ENCODE data around the gene CNDP2. TPM values are rescaled to one million over a fixed set of nuclear protein-coding genes. Genes with fewer than 3 reads are reported as not detected.

CNDP2 gene
- total and polyA plus RNA-seq, 2 of the 13 experiments (the other 11 are each of a cell fraction or from before 2014, with no cell fraction given): 64.7 to 80.8 TPM

DNA sequence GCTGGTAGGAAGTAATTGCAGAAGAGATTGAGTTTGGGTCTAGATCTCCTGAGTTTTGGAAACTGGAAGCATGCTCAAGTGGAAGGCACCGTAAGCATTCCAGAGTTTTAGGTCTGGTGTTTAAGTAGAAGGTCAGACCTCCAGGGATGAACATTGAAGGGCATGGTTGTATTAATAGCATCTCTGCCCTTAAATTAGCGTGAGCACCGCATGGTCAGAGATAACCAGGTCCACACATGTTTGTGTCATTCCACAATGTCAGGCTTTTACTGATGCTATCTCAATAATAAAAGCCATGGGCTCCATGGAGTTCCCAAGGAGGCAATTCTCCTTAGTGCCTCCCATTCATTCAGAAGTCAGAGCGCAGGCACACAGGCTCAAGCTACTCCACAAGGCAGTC, 73.2 kb downstream of the CNDP2 start:
- TF ChIP-seq CENPBD1 (CRISPR knock-in tag; IDR thresholded peaks at IDR 0.05; ENCODE audit: borderline replicate concordance, low read depth): no peak
- no peak for TF ChIP-seq ZNF263 (CRISPR knock-in tag; IDR thresholded peaks at IDR 0.05)
- ChIA-PET POLR2A (no interaction called here), CTCF (ENCODE audit: low intra/inter-chr PET ratio, low total read pairs) (no interaction called here)
- Histone ChIP-seq H3K27ac (ENCODE audit: extremely low read length, insufficient read depth, low read length) (no peak overlapping the region), H3K79me2 (ENCODE audit: insufficient read depth, low read length) (no peaks in the 10 kb centered on the region), H3K36me3 (replicated peaks in 1 of 2; ENCODE audit: control insufficient read depth in 1 of 2, insufficient read depth in 2 of 2, low read length in 2 of 2) (no peaks in the 10 kb centered on the region), H3K4me2 (ENCODE audit: low read depth, low read length) (no peak overlapping the region), H2AFZ (ENCODE audit: low read length) (no peak overlapping the region), H3K9me3 (ENCODE audit: low read length) (peaks cover 11% of the 10 kb centered on the region), H3K9ac (ENCODE audit: insufficient read depth, low read depth, low read length) (no peak overlapping the region), H3K4me1 (ENCODE audit: insufficient read depth, low read length) (peaks cover 5% of the 10 kb centered on the region; the same call in 1 of the 2 replicates), H3K27me3 (ENCODE audit: control insufficient read depth in 1 of 2, insufficient read depth in 2 of 2, low read length in 2 of 2) (peaks cover 0 to 9% of the 10 kb centered on the region in 2 experiments; a peak in 1 of 5 replicates), H4K20me1 (ENCODE audit: insufficient read depth, low read length) (no peaks in the 10 kb centered on the region), H3K4me3 (replicated peaks in 1 of 3; ENCODE audit: insufficient read depth in 1 of 3, low read depth in 2 of 3, low read length in 3 of 3) (no peak overlapping the region)
- no TSS peak for BruUV-seq (replicated peaks)
- 87% methylated on average over 2 of the region's 4 CpGs for WGBS (ENCODE audit: low lambda C conversion rate)
- no peak for ATAC-seq
- in situ Hi-C loops (cut with HindIII; ENCODE audit: extremely low pct_ligation_motif_present, low pct_unique_long_range_greater_than_20kb): no loop called here
- FAIRE-seq: no peak
- intact Hi-C loops (cut with micrococcal nuclease; ENCODE audit: unreplicated experiment): no loop called here
- no peak for DNase-seq (ENCODE audit: low spot score)

GRCh38 chr18:74570266-74570665, 74.1 kb downstream of the CNDP2 start:
- POLR2A ChIA-PET: no interaction called here

More at GRCh38 chr18:74570266-74570665, 74.1 kb downstream of the CNDP2 start:
- no peak for ATAC-seq
- Histone ChIP-seq H3K4me2 (ENCODE audit: low read depth, low read length) (no peak overlapping the region), H3K9ac (ENCODE audit: insufficient read depth, low read depth, low read length) (no peak overlapping the region), H3K4me1 (ENCODE audit: insufficient read depth, low read length) (peaks cover 2% of the 10 kb centered on the region; the same call in 1 of the 2 replicates), H3K36me3 (replicated peaks in 1 of 2; ENCODE audit: control insufficient read depth in 1 of 2, insufficient read depth in 2 of 2, low read length in 2 of 2) (no peaks in the 10 kb centered on the region), H3K27ac (ENCODE audit: extremely low read length, insufficient read depth, low read length) (no peak overlapping the region), H3K4me3 (replicated peaks in 1 of 3; ENCODE audit: insufficient read depth in 1 of 3, low read depth in 2 of 3, low read length in 3 of 3) (no peak overlapping the region), H3K79me2 (ENCODE audit: insufficient read depth, low read length) (no peaks in the 10 kb centered on the region), H3K27me3 (ENCODE audit: control insufficient read depth in 1 of 2, insufficient read depth in 2 of 2, low read length in 2 of 2) (peaks cover 0 to 9% of the 10 kb centered on the region in 2 experiments; a peak in 1 of 5 replicates), H2AFZ (ENCODE audit: low read length) (no peak overlapping the region), H4K20me1 (ENCODE audit: insufficient read depth, low read length) (no peaks in the 10 kb centered on the region), H3K9me3 (ENCODE audit: low read length) (peaks cover 11% of the 10 kb centered on the region)
- CTCF ChIA-PET (ENCODE audit: low intra/inter-chr PET ratio, low total read pairs): no interaction called here
- no peak for DNase-seq (ENCODE audit: low spot score)
- intact Hi-C loops (cut with micrococcal nuclease; ENCODE audit: unreplicated experiment) (no loop called here), in situ Hi-C loops (cut with HindIII; ENCODE audit: extremely low pct_ligation_motif_present, low pct_unique_long_range_greater_than_20kb) (no loop called here)
- TF ChIP-seq ATRX (CRISPR knock-in tag; IDR thresholded peaks at IDR 0.05; ENCODE audit: borderline replicate concordance) (no peak), ZNF451 (CRISPR knock-in tag; IDR thresholded peaks at IDR 0.05) (no peak), ZBTB10 (CRISPR knock-in tag; IDR thresholded peaks at IDR 0.05; ENCODE audit: borderline replicate concordance) (no peak), SRSF9 (IDR thresholded peaks at IDR 0.05; ENCODE audit: borderline replicate concordance, insufficient read depth, low read depth, low read length, poor library complexity, severe bottlenecking) (no peak), CEBPG (CRISPR knock-in tag; IDR thresholded peaks at IDR 0.05) (no peak)
- WGBS (ENCODE audit: low lambda C conversion rate): 23% methylated on average over 4 of the region's 4 CpGs
- no TSS peak for BruUV-seq (replicated peaks)
- no peak for FAIRE-seq

Measured in HepG2 (cell line).